ENCODE results near the gene FAM184B. TPM values are rescaled to one million over a fixed set of nuclear protein-coding genes. Genes with fewer than 3 reads are reported as not detected.

FAM184B gene
- total RNA-seq, 1 donor from 2014 or later: not detected

DNA sequence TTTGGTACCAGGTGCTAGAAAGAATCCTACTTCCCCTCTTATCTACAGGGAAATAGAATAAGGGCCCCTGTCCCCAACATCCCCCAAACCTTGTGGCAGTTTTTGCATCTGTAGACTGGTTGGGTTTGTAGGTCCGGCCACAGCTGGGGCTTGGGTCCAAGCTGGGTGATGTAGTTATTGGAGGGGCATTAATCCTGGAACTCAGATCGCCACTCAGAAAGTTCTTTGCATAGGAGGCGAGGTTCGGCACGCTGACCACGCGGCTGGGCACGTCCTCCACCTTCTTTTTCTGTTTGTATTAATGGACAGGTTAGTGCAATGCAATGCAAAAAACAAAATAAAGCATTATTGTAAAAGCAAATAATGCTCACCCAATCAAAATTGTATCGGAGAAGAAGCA is 147.8 kb downstream of the FAM184B start:
- H3K4me2 ChIP-seq: no peak overlapping the region
- H3K79me2 ChIP-seq (ENCODE audit: low read depth): no peaks in the 10 kb centered on the region
- peaks cover 20% of the 10 kb centered on the region for H3K36me3 Mint-ChIP-seq
- no peak for TF ChIP-seq EZH2 (IDR thresholded peaks at IDR 0.05)
- no peak for TF ChIP-seq EZH2phosphoT487 (IDR thresholded peaks at IDR 0.05)
- TF ChIP-seq, protein P1, sequence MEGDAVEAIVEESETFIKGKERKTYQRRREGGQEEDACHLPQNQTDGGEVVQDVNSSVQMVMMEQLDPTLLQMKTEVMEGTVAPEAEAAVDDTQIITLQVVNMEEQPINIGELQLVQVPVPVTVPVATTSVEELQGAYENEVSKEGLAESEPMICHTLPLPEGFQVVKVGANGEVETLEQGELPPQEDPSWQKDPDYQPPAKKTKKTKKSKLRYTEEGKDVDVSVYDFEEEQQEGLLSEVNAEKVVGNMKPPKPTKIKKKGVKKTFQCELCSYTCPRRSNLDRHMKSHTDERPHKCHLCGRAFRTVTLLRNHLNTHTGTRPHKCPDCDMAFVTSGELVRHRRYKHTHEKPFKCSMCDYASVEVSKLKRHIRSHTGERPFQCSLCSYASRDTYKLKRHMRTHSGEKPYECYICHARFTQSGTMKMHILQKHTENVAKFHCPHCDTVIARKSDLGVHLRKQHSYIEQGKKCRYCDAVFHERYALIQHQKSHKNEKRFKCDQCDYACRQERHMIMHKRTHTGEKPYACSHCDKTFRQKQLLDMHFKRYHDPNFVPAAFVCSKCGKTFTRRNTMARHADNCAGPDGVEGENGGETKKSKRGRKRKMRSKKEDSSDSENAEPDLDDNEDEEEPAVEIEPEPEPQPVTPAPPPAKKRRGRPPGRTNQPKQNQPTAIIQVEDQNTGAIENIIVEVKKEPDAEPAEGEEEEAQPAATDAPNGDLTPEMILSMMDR (IDR thresholded peaks at IDR 0.05): no peak
- H3K4me3 ChIP-seq: no peak overlapping the region
- DNase-seq (ENCODE audit: low spot score): no peak
- H3K4me3 Mint-ChIP-seq: no peak overlapping the region
- H2AFZ ChIP-seq (replicated peaks): no peak overlapping the region
- H3K4me1 Mint-ChIP-seq: no peaks in the 10 kb centered on the region
- no peak overlapping the region for H3K27ac ChIP-seq
- no peaks in the 10 kb centered on the region for H3K27me3 ChIP-seq
- H3K36me3 ChIP-seq: peaks cover 12% of the 10 kb centered on the region
- no peaks in the 10 kb centered on the region for H3K9me3 ChIP-seq (ENCODE audit: low read depth)
- peaks cover 12% of the 10 kb centered on the region for H4K20me1 ChIP-seq (ENCODE audit: low read depth)
- no peak overlapping the region for H3K27ac Mint-ChIP-seq
- H3K27me3 Mint-ChIP-seq (ENCODE audit: insufficient read depth, low read depth): no peaks in the 10 kb centered on the region
- no peak overlapping the region for H3K9ac ChIP-seq
- peaks cover 6% of the 10 kb centered on the region for H3K4me1 ChIP-seq
- H3K9me3 Mint-ChIP-seq: no peaks in the 10 kb centered on the region
- H3F3A ChIP-seq (ENCODE audit: low read depth): peaks cover 31% of the 10 kb centered on the region

DNA sequence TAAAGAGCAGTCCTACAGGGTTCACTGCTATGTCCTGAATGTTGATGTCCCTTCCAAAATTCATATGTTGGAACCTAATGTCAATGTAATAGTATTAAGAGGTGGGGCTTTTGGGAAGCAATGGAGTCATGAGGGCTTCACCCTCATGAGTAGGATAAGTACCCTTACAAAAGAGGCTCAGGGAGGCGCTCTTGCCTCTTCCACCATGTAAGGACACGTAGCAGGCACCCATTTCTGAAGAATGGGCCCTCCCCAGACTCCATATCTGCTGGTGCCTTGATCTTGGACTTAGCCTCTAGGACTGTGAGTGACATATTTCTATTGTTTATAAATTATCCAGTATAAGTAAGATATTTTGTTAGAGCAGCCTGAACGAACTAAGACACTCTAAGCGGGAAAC is 151.2 kb downstream of the FAM184B start:
- H3K4me3 Mint-ChIP-seq: no peak overlapping the region
- Histone ChIP-seq H3K9me3 (ENCODE audit: low read depth) (no peaks in the 10 kb centered on the region), H3K27ac (no peak overlapping the region), H3F3A (ENCODE audit: low read depth) (peaks cover 16% of the 10 kb centered on the region), H3K4me1 (peaks cover 6% of the 10 kb centered on the region), H3K79me2 (ENCODE audit: low read depth) (peaks cover 4% of the 10 kb centered on the region), H3K27me3 (no peaks in the 10 kb centered on the region), H2AFZ (replicated peaks) (no peak overlapping the region), H3K9ac (no peak overlapping the region), H4K20me1 (ENCODE audit: low read depth) (peaks cover 8% of the 10 kb centered on the region), H3K4me2 (no peak overlapping the region), H3K36me3 (peaks cover 15% of the 10 kb centered on the region), H3K4me3 (no peak overlapping the region)
- no peak overlapping the region for H3K27ac Mint-ChIP-seq
- H3K4me1 Mint-ChIP-seq: no peaks in the 10 kb centered on the region
- no peaks in the 10 kb centered on the region for H3K9me3 Mint-ChIP-seq
- TF ChIP-seq, protein P1 (IDR thresholded peaks at IDR 0.05): no peak
- TF ChIP-seq EZH2 (IDR thresholded peaks at IDR 0.05) (no peak), EZH2phosphoT487 (IDR thresholded peaks at IDR 0.05) (no peak)
- H3K27me3 Mint-ChIP-seq (ENCODE audit: insufficient read depth, low read depth): peaks cover 3% of the 10 kb centered on the region
- DNase-seq (ENCODE audit: low spot score): no peak
- H3K36me3 Mint-ChIP-seq: peaks cover 37% of the 10 kb centered on the region

DNA sequence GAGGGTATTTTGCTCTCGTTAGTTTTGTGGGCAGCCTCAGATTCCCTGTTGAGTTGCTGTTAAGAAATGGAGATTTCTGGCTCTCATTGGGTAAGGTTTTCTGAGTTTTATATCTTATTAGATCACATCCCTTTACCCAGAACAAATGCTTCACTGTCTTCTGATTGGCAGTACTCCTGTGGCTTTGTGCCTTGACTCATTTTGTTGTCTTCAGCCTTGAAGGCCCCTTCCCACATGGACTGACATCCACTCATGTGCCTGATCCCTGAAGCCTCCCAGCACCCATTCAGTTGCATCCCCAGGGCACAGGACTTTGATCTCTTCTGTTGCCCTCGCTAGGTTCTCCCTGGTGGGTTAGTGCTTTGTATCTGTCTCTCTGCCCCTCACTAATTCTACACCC is 156.6 kb downstream of the FAM184B start:
- Histone ChIP-seq H3K9ac (no peak overlapping the region), H2AFZ (replicated peaks) (no peak overlapping the region), H3K79me2 (ENCODE audit: low read depth) (peaks cover 23% of the 10 kb centered on the region), H4K20me1 (ENCODE audit: low read depth) (peaks cover 14% of the 10 kb centered on the region), H3K9me3 (ENCODE audit: low read depth) (no peaks in the 10 kb centered on the region), H3K36me3 (peaks cover 14% of the 10 kb centered on the region), H3K4me3 (no peak overlapping the region), H3K4me2 (no peak overlapping the region), H3K27ac (no peak overlapping the region), H3K4me1 (no peaks in the 10 kb centered on the region), H3K27me3 (no peaks in the 10 kb centered on the region), H3F3A (ENCODE audit: low read depth) (no peaks in the 10 kb centered on the region)
- Mint-ChIP-seq H3K4me3 (no peak overlapping the region), H3K36me3 (peaks cover 51% of the 10 kb centered on the region), H3K27ac (no peak overlapping the region), H3K4me1 (no peaks in the 10 kb centered on the region), H3K27me3 (ENCODE audit: insufficient read depth, low read depth) (peaks cover 3% of the 10 kb centered on the region), H3K9me3 (no peaks in the 10 kb centered on the region)
- no peak for TF ChIP-seq EZH2phosphoT487 (IDR thresholded peaks at IDR 0.05)
- no peak for TF ChIP-seq EZH2 (IDR thresholded peaks at IDR 0.05)
- TF ChIP-seq, protein P1 (IDR thresholded peaks at IDR 0.05): no peak
- no peak for DNase-seq (ENCODE audit: low spot score)

Measured in neural progenitor cell (in vitro differentiated cells).